HEK293 (cell line): ENCODE measurements around the gene ARHGEF28.
A peak's percentile ranks its signal among the peaks of the same experiment; 100 is the strongest.

Source experiments
- CTCF ChIA-PET: fragments of 350-600 bp; formaldehyde crosslinking; extraction: SDS; loops from one replicate; lab custom pipeline; 2021; ENCODE audit warnings: antibody characterized with exemption; lab: Yijun Ruan, JAX
- POLR2A ChIA-PET: fragments of 300-600 bp; formaldehyde crosslinking; extraction: SDS; loops from one replicate; lab custom pipeline; 2020; ENCODE audit warnings: antibody characterized with exemption, inconsistent platforms; lab: Yijun Ruan, JAX
- H3K27ac ChIP-seq: fragments of 200-500 bp; sonication (Bioruptor generic); 2 replicates; pipeline ENCODE4 v1.5.1; 2014; ENCODE audit warnings: low read depth, low read length, control low read depth, inconsistent platforms; ENCODE audit errors: extremely low read depth
- H3K36me3 ChIP-seq, 2 experiments: fragments of 200-500 bp in 1 of 2; sonication (Bioruptor generic) in 1 of 2; 1 replicate in 1 of 2; 2 replicates in 1 of 2; pipeline ENCODE4 v1.5.1; 2014 to 2017; ENCODE audit warnings: inconsistent platforms in 2 of 2, low read length in 2 of 2; ENCODE audit not compliant: control insufficient read depth in 2 of 2, insufficient read depth in 1 of 2
- H3K4me1 ChIP-seq: fragments of 200-500 bp; sonication (Bioruptor generic); 2 replicates; pipeline ENCODE4 v1.5.1; 2014; ENCODE audit warnings: mild to moderate bottlenecking, low read length, inconsistent platforms; ENCODE audit not compliant: control insufficient read depth, insufficient read depth
- H3K4me3 ChIP-seq: 2 replicates; pipeline ENCODE4 v1.5.1; 2011; ENCODE audit warnings: low read depth, mild to moderate bottlenecking, control low read depth, low read length, moderate library complexity
- H3K9me3 ChIP-seq: fragments of 200-500 bp; sonication (Bioruptor generic); 2 replicates; pipeline ENCODE4 v1.5.1; 2014; ENCODE audit warnings: low read depth, low read length, inconsistent platforms; ENCODE audit not compliant: control insufficient read depth, insufficient read depth
- BCL11A ChIP-seq: fragments of 450-650 bp; formaldehyde crosslinking; IDR thresholded peaks from 2 replicates; pipeline ENCODE4 v1.5.1; 2016; ENCODE audit warnings: low read depth, missing biosample characterization, missing genetic modification characterization
- BCL11B ChIP-seq: fragments of 450-650 bp; formaldehyde crosslinking; IDR thresholded peaks from 2 replicates; pipeline ENCODE4 v1.5.1; 2016; ENCODE audit warnings: low read depth, missing biosample characterization, missing genetic modification characterization
- FEZF1 ChIP-seq: fragments of 450-650 bp; formaldehyde crosslinking; IDR thresholded peaks from 2 replicates; pipeline ENCODE4 v1.5.1; 2016; ENCODE audit warnings: missing biosample characterization, missing genetic modification characterization
- KLF10 ChIP-seq: fragments of 450-650 bp; IDR thresholded peaks from 2 replicates; pipeline ENCODE4 v1.5.1; 2018; ENCODE audit warnings: missing biosample characterization, mild to moderate bottlenecking, missing genetic modification characterization
- KLF16 ChIP-seq: fragments of 450-650 bp; formaldehyde crosslinking; IDR thresholded peaks from 2 replicates; pipeline ENCODE4 v1.5.1; 2017; ENCODE audit warnings: missing biosample characterization, missing genetic modification characterization
- MYNN ChIP-seq: fragments of 450-650 bp; formaldehyde crosslinking; IDR thresholded peaks from 2 replicates; pipeline ENCODE4 v1.5.1; 2016; ENCODE audit warnings: missing biosample characterization, missing genetic modification characterization, borderline replicate concordance
- SP3 ChIP-seq: fragments of 450-650 bp; formaldehyde crosslinking; IDR thresholded peaks from 2 replicates; pipeline ENCODE4 v1.5.1; 2016; ENCODE audit warnings: missing biosample characterization, missing genetic modification characterization
- SP7 ChIP-seq: fragments of 450-650 bp; formaldehyde crosslinking; IDR thresholded peaks from 2 replicates; pipeline ENCODE4 v1.5.1; 2016; ENCODE audit warnings: missing biosample characterization, missing genetic modification characterization
- ZBTB20 ChIP-seq: fragments of 450-650 bp; formaldehyde crosslinking; IDR thresholded peaks from 2 replicates; pipeline ENCODE4 v1.5.1; 2016; ENCODE audit warnings: missing biosample characterization, missing genetic modification characterization
- ZFP3 ChIP-seq: fragments of 450-650 bp; formaldehyde crosslinking; IDR thresholded peaks from 2 replicates; pipeline ENCODE4 v1.5.1; 2016; ENCODE audit warnings: low read depth, missing biosample characterization, missing genetic modification characterization
- ZNF146 ChIP-seq: fragments of 450-650 bp; formaldehyde crosslinking; IDR thresholded peaks from 2 replicates; pipeline ENCODE4 v1.5.1; 2016; ENCODE audit warnings: missing biosample characterization, missing genetic modification characterization
- ZNF214 ChIP-seq: fragments of 450-650 bp; formaldehyde crosslinking; IDR thresholded peaks from 2 replicates; pipeline ENCODE4 v1.5.1; 2017; ENCODE audit warnings: missing biosample characterization, mild to moderate bottlenecking, missing genetic modification characterization, borderline replicate concordance
- ZNF23 ChIP-seq: fragments of 450-650 bp; formaldehyde crosslinking; IDR thresholded peaks from 2 replicates; pipeline ENCODE4 v1.5.1; 2016; ENCODE audit warnings: missing biosample characterization, missing genetic modification characterization, borderline replicate concordance
- ZNF292 ChIP-seq: fragments of 450-650 bp; formaldehyde crosslinking; IDR thresholded peaks from 2 replicates; pipeline ENCODE4 v1.5.1; 2016; ENCODE audit warnings: low read depth, missing biosample characterization, missing genetic modification characterization, borderline replicate concordance
- ZNF311 ChIP-seq: fragments of 450-650 bp; formaldehyde crosslinking; IDR thresholded peaks from 2 replicates; pipeline ENCODE4 v1.5.1; 2017; ENCODE audit warnings: missing biosample characterization, missing genetic modification characterization, borderline replicate concordance
- ZNF335 ChIP-seq: fragments of 450-650 bp; formaldehyde crosslinking; conservative IDR thresholded peaks from 2 replicates; pipeline ENCODE4 v1.5.1; 2016; ENCODE audit warnings: missing biosample characterization, missing genetic modification characterization
- ZNF521 ChIP-seq: fragments of 450-650 bp; formaldehyde crosslinking; IDR thresholded peaks from 2 replicates; pipeline ENCODE4 v1.5.1; 2017; ENCODE audit warnings: missing biosample characterization, mild to moderate bottlenecking, missing genetic modification characterization
- ZNF549 ChIP-seq: fragments of 450-650 bp; IDR thresholded peaks from 2 replicates; pipeline ENCODE4 v1.5.1; 2018; ENCODE audit warnings: missing biosample characterization, missing genetic modification characterization, mild to moderate bottlenecking, inconsistent platforms, moderate library complexity
- ZNF561 ChIP-seq: fragments of 450-650 bp; IDR thresholded peaks from 2 replicates; pipeline ENCODE4 v1.5.1; 2018; ENCODE audit warnings: missing biosample characterization, missing genetic modification characterization, borderline replicate concordance
- ZNF600 ChIP-seq: fragments of 450-650 bp; formaldehyde crosslinking; IDR thresholded peaks from 2 replicates; pipeline ENCODE4 v1.5.1; 2016; ENCODE audit warnings: missing biosample characterization, missing genetic modification characterization
- TF ChIP-seq, protein P1 (sequence below): fragments of 450-650 bp; formaldehyde crosslinking; IDR thresholded peaks from 2 replicates; pipeline ENCODE4 v1.5.1; 2016; ENCODE audit warnings: missing biosample characterization, missing genetic modification characterization
- TF ChIP-seq, protein P2 (sequence below): fragments of 450-650 bp; formaldehyde crosslinking; IDR thresholded peaks from 2 replicates; pipeline ENCODE4 v1.5.1; 2016; ENCODE audit warnings: missing biosample characterization, missing genetic modification characterization
- TF ChIP-seq, protein P3 (sequence below): fragments of 450-650 bp; formaldehyde crosslinking; IDR thresholded peaks from 2 replicates; pipeline ENCODE4 v1.5.1; 2016; ENCODE audit warnings: missing biosample characterization, missing genetic modification characterization, borderline replicate concordance
- TF ChIP-seq, protein P4 (sequence below): fragments of 450-650 bp; formaldehyde crosslinking; IDR thresholded peaks from 2 replicates; pipeline ENCODE4 v1.5.1; 2016; ENCODE audit warnings: missing biosample characterization, missing genetic modification characterization
- TF ChIP-seq, protein P5 (sequence below): fragments of 450-650 bp; formaldehyde crosslinking; conservative IDR thresholded peaks from 2 replicates; pipeline ENCODE4 v1.5.1; 2016; ENCODE audit warnings: low read depth, missing biosample characterization, missing genetic modification characterization

Gene ARHGEF28

DNA sequence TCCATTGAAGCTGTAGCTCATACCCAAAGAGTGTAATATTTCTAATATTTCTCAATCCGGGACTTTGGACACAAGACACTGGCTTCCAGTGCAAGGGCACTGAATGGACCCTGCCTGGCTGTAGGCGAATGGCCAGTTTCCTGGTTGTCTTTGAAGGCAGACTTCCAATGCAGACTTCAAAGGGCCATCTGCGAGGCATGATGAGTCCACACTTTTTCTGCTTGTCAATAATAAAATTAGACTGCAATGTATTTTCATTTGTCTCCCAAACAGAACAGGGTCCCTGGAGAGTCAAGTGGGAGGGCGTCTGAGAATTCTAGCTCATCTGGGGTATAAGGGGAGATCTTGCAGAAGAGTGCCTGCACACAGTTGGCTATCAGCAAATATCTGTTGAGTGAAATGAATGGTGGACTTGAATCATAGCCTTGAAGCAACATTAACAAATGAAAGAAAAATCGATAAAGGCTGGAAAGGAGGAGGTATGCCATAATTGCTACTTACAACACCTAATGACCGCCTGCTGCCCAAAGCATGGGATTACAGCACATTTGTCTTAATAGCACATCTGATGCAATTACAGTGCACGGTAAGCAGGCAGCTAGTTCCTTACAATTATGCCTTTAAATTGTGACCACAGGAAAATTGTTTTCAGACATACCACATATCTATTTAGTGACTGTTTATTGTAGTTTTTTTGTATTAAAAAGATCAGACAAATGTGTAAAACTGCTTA is 137.5 kb downstream of the ARHGEF28 start:
- Histone ChIP-seq H3K9me3 (no peaks in the 10 kb centered on the region), H3K27ac (no peak overlapping the region), H3K36me3 (no peaks in the 10 kb centered on the region), H3K4me3 (no peak overlapping the region), H3K4me1 (peaks cover 11% of the 10 kb centered on the region)
- CTCF ChIA-PET, result interaction anchor here (1.2 kb wide), 1 partner anchor 9 kb away, joined by 3 read pairs; no protein-coding TSS in a partner anchor
- POLR2A ChIA-PET, result no interaction called here
- TF ChIP-seq ZBTB20 (no peak), ZNF335 (no peak), MYNN (tag by site-specific recombination) (no peak), KLF16 (tag by site-specific recombination) (no peak), BCL11B (no peak), SP3 (tag by site-specific recombination) (no peak), ZFP3 (tag by site-specific recombination) (no peak), ZNF23 (tag by site-specific recombination) (no peak), SP7 (peak; percentile 98), ZNF521 (tag by site-specific recombination) (no peak), ZNF549 (tag by site-specific recombination) (peak; percentile 92), ZNF146 (tag by site-specific recombination) (no peak)
- TF ChIP-seq, protein P1, sequence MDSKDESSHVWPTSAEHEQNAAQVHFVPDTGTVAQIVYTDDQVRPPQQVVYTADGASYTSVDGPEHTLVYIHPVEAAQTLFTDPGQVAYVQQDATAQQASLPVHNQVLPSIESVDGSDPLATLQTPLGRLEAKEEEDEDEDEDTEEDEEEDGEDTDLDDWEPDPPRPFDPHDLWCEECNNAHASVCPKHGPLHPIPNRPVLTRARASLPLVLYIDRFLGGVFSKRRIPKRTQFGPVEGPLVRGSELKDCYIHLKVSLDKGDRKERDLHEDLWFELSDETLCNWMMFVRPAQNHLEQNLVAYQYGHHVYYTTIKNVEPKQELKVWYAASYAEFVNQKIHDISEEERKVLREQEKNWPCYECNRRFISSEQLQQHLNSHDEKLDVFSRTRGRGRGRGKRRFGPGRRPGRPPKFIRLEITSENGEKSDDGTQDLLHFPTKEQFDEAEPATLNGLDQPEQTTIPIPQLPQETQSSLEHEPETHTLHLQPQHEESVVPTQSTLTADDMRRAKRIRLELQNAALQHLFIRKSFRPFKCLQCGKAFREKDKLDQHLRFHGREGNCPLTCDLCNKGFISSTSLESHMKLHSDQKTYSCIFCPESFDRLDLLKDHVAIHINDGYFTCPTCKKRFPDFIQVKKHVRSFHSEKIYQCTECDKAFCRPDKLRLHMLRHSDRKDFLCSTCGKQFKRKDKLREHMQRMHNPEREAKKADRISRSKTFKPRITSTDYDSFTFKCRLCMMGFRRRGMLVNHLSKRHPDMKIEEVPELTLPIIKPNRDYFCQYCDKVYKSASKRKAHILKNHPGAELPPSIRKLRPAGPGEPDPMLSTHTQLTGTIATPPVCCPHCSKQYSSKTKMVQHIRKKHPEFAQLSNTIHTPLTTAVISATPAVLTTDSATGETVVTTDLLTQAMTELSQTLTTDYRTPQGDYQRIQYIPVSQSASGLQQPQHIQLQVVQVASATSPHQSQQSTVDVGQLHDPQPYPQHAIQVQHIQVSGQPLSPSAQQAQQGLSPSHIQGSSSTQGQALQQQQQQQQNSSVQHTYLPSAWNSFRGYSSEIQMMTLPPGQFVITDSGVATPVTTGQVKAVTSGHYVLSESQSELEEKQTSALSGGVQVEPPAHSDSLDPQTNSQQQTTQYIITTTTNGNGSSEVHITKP, result no peak
- TF ChIP-seq, protein P2, sequence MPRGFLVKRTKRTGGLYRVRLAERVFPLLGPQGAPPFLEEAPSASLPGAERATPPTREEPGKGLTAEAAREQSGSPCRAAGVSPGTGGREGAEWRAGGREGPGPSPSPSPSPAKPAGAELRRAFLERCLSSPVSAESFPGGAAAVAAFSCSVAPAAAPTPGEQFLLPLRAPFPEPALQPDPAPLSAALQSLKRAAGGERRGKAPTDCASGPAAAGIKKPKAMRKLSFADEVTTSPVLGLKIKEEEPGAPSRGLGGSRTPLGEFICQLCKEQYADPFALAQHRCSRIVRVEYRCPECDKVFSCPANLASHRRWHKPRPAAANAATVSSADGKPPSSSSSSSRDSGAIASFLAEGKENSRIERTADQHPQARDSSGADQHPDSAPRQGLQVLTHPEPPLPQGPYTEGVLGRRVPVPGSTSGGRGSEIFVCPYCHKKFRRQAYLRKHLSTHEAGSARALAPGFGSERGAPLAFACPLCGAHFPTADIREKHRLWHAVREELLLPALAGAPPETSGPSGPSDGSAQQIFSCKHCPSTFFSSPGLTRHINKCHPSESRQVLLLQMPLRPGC (tag by site-specific recombination), result no peak

DNA sequence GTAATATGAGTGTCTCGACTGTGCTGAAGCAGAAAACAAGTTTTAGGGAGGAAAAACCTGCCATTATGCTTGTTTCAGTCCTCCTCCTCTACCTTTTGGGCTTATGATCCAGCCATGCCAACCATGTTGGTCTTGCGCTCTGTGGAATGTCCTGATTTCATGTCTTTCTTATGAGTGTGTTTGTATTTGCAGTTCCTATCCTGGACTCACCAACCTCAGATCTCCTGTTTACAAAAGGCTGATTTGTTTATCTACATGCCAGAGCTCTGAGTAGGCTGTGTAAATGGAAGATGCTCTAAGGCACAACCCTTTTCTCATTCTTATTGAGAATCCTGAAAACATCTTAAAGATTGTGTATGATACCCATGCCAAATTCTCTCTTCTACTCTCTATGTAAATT is 138.6 kb downstream of the ARHGEF28 start:
- CTCF ChIA-PET, result no interaction called here
- Histone ChIP-seq H3K4me3 (no peak overlapping the region), H3K27ac (no peak overlapping the region), H3K4me1 (peaks cover 8% of the 10 kb centered on the region), H3K9me3 (no peaks in the 10 kb centered on the region), H3K36me3 (no peaks in the 10 kb centered on the region)
- POLR2A ChIA-PET, result no interaction called here
- TF ChIP-seq, protein P3, sequence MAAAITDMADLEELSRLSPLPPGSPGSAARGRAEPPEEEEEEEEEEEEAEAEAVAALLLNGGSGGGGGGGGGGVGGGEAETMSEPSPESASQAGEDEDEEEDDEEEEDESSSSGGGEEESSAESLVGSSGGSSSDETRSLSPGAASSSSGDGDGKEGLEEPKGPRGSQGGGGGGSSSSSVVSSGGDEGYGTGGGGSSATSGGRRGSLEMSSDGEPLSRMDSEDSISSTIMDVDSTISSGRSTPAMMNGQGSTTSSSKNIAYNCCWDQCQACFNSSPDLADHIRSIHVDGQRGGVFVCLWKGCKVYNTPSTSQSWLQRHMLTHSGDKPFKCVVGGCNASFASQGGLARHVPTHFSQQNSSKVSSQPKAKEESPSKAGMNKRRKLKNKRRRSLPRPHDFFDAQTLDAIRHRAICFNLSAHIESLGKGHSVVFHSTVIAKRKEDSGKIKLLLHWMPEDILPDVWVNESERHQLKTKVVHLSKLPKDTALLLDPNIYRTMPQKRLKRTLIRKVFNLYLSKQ (tag by site-specific recombination), result no peak
- TF ChIP-seq ZNF292 (tag by site-specific recombination) (no peak), ZNF561 (tag by site-specific recombination) (no peak), KLF10 (tag by site-specific recombination) (no peak), FEZF1 (no peak), ZNF214 (tag by site-specific recombination) (no peak), BCL11A (tag by site-specific recombination) (no peak), ZNF600 (tag by site-specific recombination) (no peak), ZNF311 (tag by site-specific recombination) (no peak)
- TF ChIP-seq, protein P4, sequence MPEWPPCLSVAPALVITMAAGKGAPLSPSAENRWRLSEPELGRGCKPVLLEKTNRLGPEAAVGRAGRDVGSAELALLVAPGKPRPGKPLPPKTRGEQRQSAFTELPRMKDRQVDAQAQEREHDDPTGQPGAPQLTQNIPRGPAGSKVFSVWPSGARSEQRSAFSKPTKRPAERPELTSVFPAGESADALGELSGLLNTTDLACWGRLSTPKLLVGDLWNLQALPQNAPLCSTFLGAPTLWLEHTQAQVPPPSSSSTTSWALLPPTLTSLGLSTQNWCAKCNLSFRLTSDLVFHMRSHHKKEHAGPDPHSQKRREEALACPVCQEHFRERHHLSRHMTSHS, result no peak
- TF ChIP-seq, protein P5, sequence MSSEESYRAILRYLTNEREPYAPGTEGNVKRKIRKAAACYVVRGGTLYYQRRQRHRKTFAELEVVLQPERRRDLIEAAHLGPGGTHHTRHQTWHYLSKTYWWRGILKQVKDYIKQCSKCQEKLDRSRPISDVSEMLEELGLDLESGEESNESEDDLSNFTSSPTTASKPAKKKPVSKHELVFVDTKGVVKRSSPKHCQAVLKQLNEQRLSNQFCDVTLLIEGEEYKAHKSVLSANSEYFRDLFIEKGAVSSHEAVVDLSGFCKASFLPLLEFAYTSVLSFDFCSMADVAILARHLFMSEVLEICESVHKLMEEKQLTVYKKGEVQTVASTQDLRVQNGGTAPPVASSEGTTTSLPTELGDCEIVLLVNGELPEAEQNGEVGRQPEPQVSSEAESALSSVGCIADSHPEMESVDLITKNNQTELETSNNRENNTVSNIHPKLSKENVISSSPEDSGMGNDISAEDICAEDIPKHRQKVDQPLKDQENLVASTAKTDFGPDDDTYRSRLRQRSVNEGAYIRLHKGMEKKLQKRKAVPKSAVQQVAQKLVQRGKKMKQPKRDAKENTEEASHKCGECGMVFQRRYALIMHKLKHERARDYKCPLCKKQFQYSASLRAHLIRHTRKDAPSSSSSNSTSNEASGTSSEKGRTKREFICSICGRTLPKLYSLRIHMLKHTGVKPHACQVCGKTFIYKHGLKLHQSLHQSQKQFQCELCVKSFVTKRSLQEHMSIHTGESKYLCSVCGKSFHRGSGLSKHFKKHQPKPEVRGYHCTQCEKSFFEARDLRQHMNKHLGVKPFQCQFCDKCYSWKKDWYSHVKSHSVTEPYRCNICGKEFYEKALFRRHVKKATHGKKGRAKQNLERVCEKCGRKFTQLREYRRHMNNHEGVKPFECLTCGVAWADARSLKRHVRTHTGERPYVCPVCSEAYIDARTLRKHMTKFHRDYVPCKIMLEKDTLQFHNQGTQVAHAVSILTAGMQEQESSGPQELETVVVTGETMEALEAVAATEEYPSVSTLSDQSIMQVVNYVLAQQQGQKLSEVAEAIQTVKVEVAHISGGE (tag by site-specific recombination), result no peak
